ENCODE results near the gene CACNA1C.
A peak's percentile ranks its signal among the peaks of the same experiment; 100 is the strongest.

CACNA1C gene

GRCh38 chr12:2494486-2495192 lies 441.9 kb downstream of the CACNA1C start:
- Histone ChIP-seq H3K4me1 (ENCODE audit: control insufficient read depth in 2 of 2, insufficient read depth in 2 of 2, low read length in 2 of 2) (peaks cover 19 to 20% of the 10 kb centered on the region in 2 donors), H3K4me3 (ENCODE audit: low read length in 2 of 2) (no peak overlapping the region), H3K27me3 (ENCODE audit: control insufficient read depth in 2 of 2, insufficient read depth in 2 of 2, low read length in 2 of 2) (no peaks in the 10 kb centered on the region), H3K27ac (ENCODE audit: low read depth in 2 of 2, low read length in 2 of 2) (peak overlapping the region; percentile 19 to 29), H3K36me3 (ENCODE audit: control insufficient read depth in 2 of 2, insufficient read depth in 2 of 2, low read length in 2 of 2) (no peaks in the 10 kb centered on the region), H3K9me3 (ENCODE audit: control insufficient read depth in 2 of 2, low read length in 2 of 2) (no peaks in the 10 kb centered on the region), H3K9ac (ENCODE audit: low read depth in 1 of 2, low read length in 2 of 2) (no peak overlapping the region)

- Histone ChIP-seq H3K4me1 (ENCODE audit: control insufficient read depth in 2 of 2, insufficient read depth in 2 of 2, low read length in 2 of 2) (peaks cover 19 to 20% of the 10 kb centered on the region in 2 donors), H3K9me3 (ENCODE audit: control insufficient read depth in 2 of 2, low read length in 2 of 2) (no peaks in the 10 kb centered on the region), H3K9ac (ENCODE audit: low read depth in 1 of 2, low read length in 2 of 2) (no peak overlapping the region), H3K27me3 (ENCODE audit: control insufficient read depth in 2 of 2, insufficient read depth in 2 of 2, low read length in 2 of 2) (no peaks in the 10 kb centered on the region), H3K4me3 (ENCODE audit: low read length in 2 of 2) (no peak overlapping the region), H3K27ac (ENCODE audit: low read depth in 2 of 2, low read length in 2 of 2) (peak overlapping the region; percentile 19 to 29), H3K36me3 (ENCODE audit: control insufficient read depth in 2 of 2, insufficient read depth in 2 of 2, low read length in 2 of 2) (no peaks in the 10 kb centered on the region)
Observed at GRCh38 chr12:2495417-2496112, 442.8 kb downstream of the CACNA1C start.

- no peak overlapping the region for H3K9ac ChIP-seq (ENCODE audit: low read depth in 1 of 2, low read length in 2 of 2)
- H3K36me3 ChIP-seq (ENCODE audit: control insufficient read depth in 2 of 2, insufficient read depth in 2 of 2, low read length in 2 of 2): no peaks in the 10 kb centered on the region
- no peaks in the 10 kb centered on the region for H3K27me3 ChIP-seq (ENCODE audit: control insufficient read depth in 2 of 2, insufficient read depth in 2 of 2, low read length in 2 of 2)
- H3K4me1 ChIP-seq (ENCODE audit: control insufficient read depth in 2 of 2, insufficient read depth in 2 of 2, low read length in 2 of 2): peaks cover 17 to 20% of the 10 kb centered on the region in 2 donors
- H3K27ac ChIP-seq (ENCODE audit: low read depth in 2 of 2, low read length in 2 of 2): no peak overlapping the region
- no peaks in the 10 kb centered on the region for H3K9me3 ChIP-seq (ENCODE audit: control insufficient read depth in 2 of 2, low read length in 2 of 2)
- H3K4me3 ChIP-seq (ENCODE audit: low read length in 2 of 2): no peak overlapping the region
Observed at GRCh38 chr12:2498964-2499500, 446.2 kb downstream of the CACNA1C start.

GRCh38 chr12:2501464-2502191 lies 448.8 kb downstream of the CACNA1C start:
- Histone ChIP-seq H3K27ac (ENCODE audit: low read depth in 2 of 2, low read length in 2 of 2) (no peak overlapping the region), H3K9me3 (ENCODE audit: control insufficient read depth in 2 of 2, low read length in 2 of 2) (no peaks in the 10 kb centered on the region), H3K36me3 (ENCODE audit: control insufficient read depth in 2 of 2, insufficient read depth in 2 of 2, low read length in 2 of 2) (no peaks in the 10 kb centered on the region), H3K27me3 (ENCODE audit: control insufficient read depth in 2 of 2, insufficient read depth in 2 of 2, low read length in 2 of 2) (no peaks in the 10 kb centered on the region), H3K4me3 (ENCODE audit: low read length in 2 of 2) (no peak overlapping the region), H3K4me1 (ENCODE audit: control insufficient read depth in 2 of 2, insufficient read depth in 2 of 2, low read length in 2 of 2) (peaks cover 0 to 5% of the 10 kb centered on the region in 2 donors), H3K9ac (ENCODE audit: low read depth in 1 of 2, low read length in 2 of 2) (no peak overlapping the region)

GRCh38 chr12:2503036-2503435 lies 450.2 kb downstream of the CACNA1C start:
- no peaks in the 10 kb centered on the region for H3K27me3 ChIP-seq (ENCODE audit: control insufficient read depth in 2 of 2, insufficient read depth in 2 of 2, low read length in 2 of 2)
- H3K9me3 ChIP-seq (ENCODE audit: control insufficient read depth in 2 of 2, low read length in 2 of 2): no peaks in the 10 kb centered on the region
- H3K36me3 ChIP-seq (ENCODE audit: control insufficient read depth in 2 of 2, insufficient read depth in 2 of 2, low read length in 2 of 2): no peaks in the 10 kb centered on the region
- no peak overlapping the region for H3K4me3 ChIP-seq (ENCODE audit: low read length in 2 of 2)
- peaks cover 0 to 5% of the 10 kb centered on the region in 2 donors for H3K4me1 ChIP-seq (ENCODE audit: control insufficient read depth in 2 of 2, insufficient read depth in 2 of 2, low read length in 2 of 2)
- no peak overlapping the region for H3K27ac ChIP-seq (ENCODE audit: low read depth in 2 of 2, low read length in 2 of 2)
- no peak overlapping the region for H3K9ac ChIP-seq (ENCODE audit: low read depth in 1 of 2, low read length in 2 of 2)

GRCh38 chr12:2503762-2504161 lies 451.0 kb downstream of the CACNA1C start:
- Histone ChIP-seq H3K4me1 (ENCODE audit: control insufficient read depth in 2 of 2, insufficient read depth in 2 of 2, low read length in 2 of 2) (peaks cover 0 to 5% of the 10 kb centered on the region in 2 donors), H3K4me3 (ENCODE audit: low read length in 2 of 2) (no peak overlapping the region), H3K9ac (ENCODE audit: low read depth in 1 of 2, low read length in 2 of 2) (no peak overlapping the region), H3K36me3 (ENCODE audit: control insufficient read depth in 2 of 2, insufficient read depth in 2 of 2, low read length in 2 of 2) (no peaks in the 10 kb centered on the region), H3K27ac (ENCODE audit: low read depth in 2 of 2, low read length in 2 of 2) (no peak overlapping the region), H3K27me3 (ENCODE audit: control insufficient read depth in 2 of 2, insufficient read depth in 2 of 2, low read length in 2 of 2) (no peaks in the 10 kb centered on the region), H3K9me3 (ENCODE audit: control insufficient read depth in 2 of 2, low read length in 2 of 2) (no peaks in the 10 kb centered on the region)

GRCh38 chr12:2504577-2504976 lies 451.8 kb downstream of the CACNA1C start:
- Histone ChIP-seq H3K36me3 (ENCODE audit: control insufficient read depth in 2 of 2, insufficient read depth in 2 of 2, low read length in 2 of 2) (no peaks in the 10 kb centered on the region), H3K27ac (ENCODE audit: low read depth in 2 of 2, low read length in 2 of 2) (no peak overlapping the region), H3K4me3 (ENCODE audit: low read length in 2 of 2) (no peak overlapping the region), H3K27me3 (ENCODE audit: control insufficient read depth in 2 of 2, insufficient read depth in 2 of 2, low read length in 2 of 2) (no peaks in the 10 kb centered on the region), H3K9ac (ENCODE audit: low read depth in 1 of 2, low read length in 2 of 2) (no peak overlapping the region), H3K9me3 (ENCODE audit: control insufficient read depth in 2 of 2, low read length in 2 of 2) (no peaks in the 10 kb centered on the region), H3K4me1 (ENCODE audit: control insufficient read depth in 2 of 2, insufficient read depth in 2 of 2, low read length in 2 of 2) (no peaks in the 10 kb centered on the region)

GRCh38 chr12:2507814-2508213 lies 455.0 kb downstream of the CACNA1C start:
- H3K4me3 ChIP-seq (ENCODE audit: low read length in 2 of 2): no peak overlapping the region
- no peak overlapping the region for H3K9ac ChIP-seq (ENCODE audit: low read depth in 1 of 2, low read length in 2 of 2)
- no peaks in the 10 kb centered on the region for H3K36me3 ChIP-seq (ENCODE audit: control insufficient read depth in 2 of 2, insufficient read depth in 2 of 2, low read length in 2 of 2)
- H3K4me1 ChIP-seq (ENCODE audit: control insufficient read depth in 2 of 2, insufficient read depth in 2 of 2, low read length in 2 of 2): no peaks in the 10 kb centered on the region
- no peak overlapping the region for H3K27ac ChIP-seq (ENCODE audit: low read depth in 2 of 2, low read length in 2 of 2)
- H3K9me3 ChIP-seq (ENCODE audit: control insufficient read depth in 2 of 2, low read length in 2 of 2): no peaks in the 10 kb centered on the region
- H3K27me3 ChIP-seq (ENCODE audit: control insufficient read depth in 2 of 2, insufficient read depth in 2 of 2, low read length in 2 of 2): no peaks in the 10 kb centered on the region

- Histone ChIP-seq H3K27me3 (ENCODE audit: control insufficient read depth in 2 of 2, insufficient read depth in 2 of 2, low read length in 2 of 2) (no peaks in the 10 kb centered on the region), H3K9ac (ENCODE audit: low read depth in 1 of 2, low read length in 2 of 2) (no peak overlapping the region), H3K4me1 (ENCODE audit: control insufficient read depth in 2 of 2, insufficient read depth in 2 of 2, low read length in 2 of 2) (no peaks in the 10 kb centered on the region), H3K4me3 (ENCODE audit: low read length in 2 of 2) (no peak overlapping the region), H3K36me3 (ENCODE audit: control insufficient read depth in 2 of 2, insufficient read depth in 2 of 2, low read length in 2 of 2) (no peaks in the 10 kb centered on the region), H3K9me3 (ENCODE audit: control insufficient read depth in 2 of 2, low read length in 2 of 2) (no peaks in the 10 kb centered on the region), H3K27ac (ENCODE audit: low read depth in 2 of 2, low read length in 2 of 2) (no peak overlapping the region)
Observed at GRCh38 chr12:2509137-2509536, 456.4 kb downstream of the CACNA1C start.

GRCh38 chr12:2510045-2510444 lies 457.3 kb downstream of the CACNA1C start:
- Histone ChIP-seq H3K36me3 (ENCODE audit: control insufficient read depth in 2 of 2, insufficient read depth in 2 of 2, low read length in 2 of 2) (no peaks in the 10 kb centered on the region), H3K9me3 (ENCODE audit: control insufficient read depth in 2 of 2, low read length in 2 of 2) (no peaks in the 10 kb centered on the region), H3K4me3 (ENCODE audit: low read length in 2 of 2) (no peak overlapping the region), H3K27ac (ENCODE audit: low read depth in 2 of 2, low read length in 2 of 2) (no peak overlapping the region), H3K4me1 (ENCODE audit: control insufficient read depth in 2 of 2, insufficient read depth in 2 of 2, low read length in 2 of 2) (no peaks in the 10 kb centered on the region), H3K9ac (ENCODE audit: low read depth in 1 of 2, low read length in 2 of 2) (no peak overlapping the region), H3K27me3 (ENCODE audit: control insufficient read depth in 2 of 2, insufficient read depth in 2 of 2, low read length in 2 of 2) (no peaks in the 10 kb centered on the region)
